ENCODE measurements around the gene LTO1.
A peak's percentile ranks its signal among the peaks of the same experiment; 100 is the strongest.

LTO1 gene

DNA sequence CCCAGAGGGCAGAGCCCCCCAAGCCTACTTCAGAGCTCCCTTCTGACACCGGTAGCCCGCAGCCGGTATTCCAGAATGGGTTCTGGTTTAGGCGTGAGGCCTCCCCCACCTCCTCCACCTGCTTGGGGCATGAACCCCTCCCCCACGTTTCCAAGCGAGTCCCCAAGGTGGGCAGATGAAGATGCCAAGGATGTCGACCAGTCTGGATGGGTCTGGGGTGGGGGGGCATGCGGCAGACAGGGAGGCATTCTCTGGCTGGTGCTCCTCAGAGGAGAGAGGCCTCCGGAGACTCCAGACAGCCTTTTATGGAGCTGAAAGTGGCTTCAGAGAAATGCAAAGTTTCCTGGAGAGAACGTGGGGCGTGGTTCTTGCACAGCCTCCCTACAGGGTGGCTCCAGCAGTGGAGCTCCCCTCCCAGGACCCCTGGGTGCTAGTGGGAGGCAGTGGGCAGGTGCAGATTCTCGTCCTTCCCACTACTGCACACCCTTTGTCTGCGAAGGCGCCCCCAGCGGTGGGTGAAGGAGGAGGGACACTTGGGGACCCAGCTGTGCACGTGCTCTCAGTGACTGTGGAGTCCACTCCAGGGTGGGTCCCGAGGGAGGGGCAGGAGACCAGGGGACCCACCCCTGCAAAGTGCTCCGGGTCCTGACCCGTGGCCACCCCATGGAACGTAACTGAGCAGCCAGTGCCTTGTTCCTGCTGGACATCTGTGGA lies 30.0 kb downstream of the LTO1 start:
- DNase-seq (ENCODE audit: low read depth): no peak

DNA sequence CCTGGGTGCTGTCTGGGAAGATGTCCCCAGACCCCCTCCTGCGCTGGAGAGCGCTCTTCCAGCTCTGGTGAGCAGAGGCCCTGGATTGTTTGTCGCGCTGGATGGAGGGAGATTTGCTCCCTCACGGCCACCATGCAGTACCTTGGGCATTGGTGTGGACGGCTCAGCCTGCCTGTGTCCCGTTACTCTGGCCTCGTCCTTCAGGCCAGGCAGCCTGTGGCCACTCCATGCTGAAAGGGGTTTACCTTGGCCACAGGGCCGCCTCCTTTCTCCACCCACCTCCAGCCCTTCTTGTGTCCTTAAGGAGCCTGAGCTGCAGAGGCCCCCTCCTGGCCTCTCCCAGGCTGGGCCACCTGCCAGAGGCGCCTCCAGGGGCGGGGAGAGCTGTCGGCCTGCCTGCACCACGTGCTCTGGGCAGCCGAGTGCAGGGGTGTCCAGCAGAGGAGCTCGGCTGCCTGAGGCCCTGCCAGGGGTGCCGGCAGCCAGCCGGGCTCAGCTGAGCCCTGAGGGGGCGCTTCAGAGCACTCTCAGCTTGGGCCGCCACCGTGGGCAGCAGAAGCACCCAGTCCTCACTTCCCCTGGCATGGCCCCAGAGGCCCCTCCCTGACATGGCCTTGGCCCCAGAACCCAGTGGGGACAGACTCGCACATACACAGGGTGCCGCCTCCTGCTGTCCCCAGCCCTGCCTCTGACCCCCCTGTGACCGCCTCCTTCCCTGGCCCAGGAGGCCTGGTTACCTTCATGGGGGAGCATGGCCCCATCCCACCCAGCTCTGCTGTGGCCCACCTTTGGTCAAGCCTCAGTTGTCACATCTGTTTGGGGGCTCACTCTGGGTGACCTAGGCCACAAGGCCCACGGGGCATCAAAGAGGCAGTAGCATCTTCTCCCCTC lies 30.8 kb downstream of the LTO1 start:
- DNase-seq (ENCODE audit: low read depth): no peak

DNA sequence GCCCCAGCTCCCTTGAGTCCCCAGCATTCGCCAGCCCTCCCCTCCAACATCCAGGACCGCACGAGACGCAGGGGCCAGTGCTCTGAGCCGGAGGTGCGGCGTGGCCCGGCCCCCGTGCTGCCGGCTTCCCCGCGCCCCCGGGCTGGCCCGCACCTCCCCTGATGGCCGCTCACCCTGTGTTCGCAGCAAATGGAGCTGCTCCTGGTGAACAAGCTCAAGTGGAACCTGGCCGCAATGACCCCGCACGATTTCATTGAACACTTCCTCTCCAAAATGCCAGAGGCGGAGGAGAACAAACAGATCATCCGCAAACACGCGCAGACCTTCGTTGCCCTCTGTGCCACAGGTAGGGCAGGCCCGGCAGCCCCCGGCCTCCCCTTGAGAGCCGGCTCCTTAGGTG lies 31.5 kb downstream of the LTO1 start:
- DNase-seq (ENCODE audit: low read depth): no peak

DNA sequence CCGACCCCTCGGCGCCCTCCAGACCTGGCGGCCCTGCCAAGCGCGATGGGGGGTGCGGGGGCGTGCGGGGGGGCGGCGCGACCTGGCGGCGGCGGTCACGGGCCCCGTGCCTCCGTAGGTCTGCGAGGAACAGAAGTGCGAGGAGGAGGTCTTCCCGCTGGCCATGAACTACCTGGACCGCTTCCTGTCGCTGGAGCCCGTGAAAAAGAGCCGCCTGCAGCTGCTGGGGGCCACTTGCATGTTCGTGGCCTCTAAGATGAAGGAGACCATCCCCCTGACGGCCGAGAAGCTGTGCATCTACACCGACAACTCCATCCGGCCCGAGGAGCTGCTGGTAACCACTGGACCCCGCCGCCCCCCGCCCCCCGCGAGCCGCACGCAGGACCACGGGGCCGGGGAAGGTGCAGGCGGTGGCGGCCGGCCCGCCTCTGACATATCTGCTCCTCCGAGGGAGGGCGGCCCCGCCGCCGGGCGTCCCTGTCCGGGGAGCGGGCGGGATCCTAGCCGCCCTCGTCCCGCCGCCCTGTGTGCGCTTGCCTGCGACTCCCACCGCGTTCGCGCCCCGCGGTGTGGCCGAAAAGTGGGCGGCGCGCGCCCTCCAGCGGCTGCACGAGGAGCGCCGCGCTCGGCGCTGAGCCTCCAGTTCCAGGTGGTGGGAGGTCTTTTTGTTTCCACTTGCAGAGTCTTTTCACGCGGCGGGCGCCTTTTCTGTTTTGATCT lies 32.1 kb downstream of the LTO1 start:
- peak; percentile 60 for DNase-seq (ENCODE audit: low read depth)

DNA sequence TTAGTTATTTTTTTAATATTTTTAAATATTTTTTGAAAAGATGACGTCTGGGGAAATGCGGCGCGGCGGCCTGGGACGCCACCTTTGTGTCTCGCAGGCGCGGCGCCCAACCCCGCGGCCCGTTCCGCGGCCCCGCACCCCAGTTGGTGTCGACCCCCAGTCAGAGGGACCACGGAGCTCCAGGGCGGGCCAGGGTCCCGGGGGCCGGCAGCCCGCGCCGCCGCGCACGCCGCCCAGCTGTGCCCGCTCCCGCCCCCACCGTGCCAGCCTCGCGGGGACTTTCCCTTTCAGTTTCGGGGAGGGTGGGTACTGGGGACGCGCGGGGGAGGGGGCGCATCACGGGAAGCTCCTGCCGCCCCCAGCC lies 32.6 kb downstream of the LTO1 start:
- no peak for DNase-seq (ENCODE audit: low read depth)

DNA sequence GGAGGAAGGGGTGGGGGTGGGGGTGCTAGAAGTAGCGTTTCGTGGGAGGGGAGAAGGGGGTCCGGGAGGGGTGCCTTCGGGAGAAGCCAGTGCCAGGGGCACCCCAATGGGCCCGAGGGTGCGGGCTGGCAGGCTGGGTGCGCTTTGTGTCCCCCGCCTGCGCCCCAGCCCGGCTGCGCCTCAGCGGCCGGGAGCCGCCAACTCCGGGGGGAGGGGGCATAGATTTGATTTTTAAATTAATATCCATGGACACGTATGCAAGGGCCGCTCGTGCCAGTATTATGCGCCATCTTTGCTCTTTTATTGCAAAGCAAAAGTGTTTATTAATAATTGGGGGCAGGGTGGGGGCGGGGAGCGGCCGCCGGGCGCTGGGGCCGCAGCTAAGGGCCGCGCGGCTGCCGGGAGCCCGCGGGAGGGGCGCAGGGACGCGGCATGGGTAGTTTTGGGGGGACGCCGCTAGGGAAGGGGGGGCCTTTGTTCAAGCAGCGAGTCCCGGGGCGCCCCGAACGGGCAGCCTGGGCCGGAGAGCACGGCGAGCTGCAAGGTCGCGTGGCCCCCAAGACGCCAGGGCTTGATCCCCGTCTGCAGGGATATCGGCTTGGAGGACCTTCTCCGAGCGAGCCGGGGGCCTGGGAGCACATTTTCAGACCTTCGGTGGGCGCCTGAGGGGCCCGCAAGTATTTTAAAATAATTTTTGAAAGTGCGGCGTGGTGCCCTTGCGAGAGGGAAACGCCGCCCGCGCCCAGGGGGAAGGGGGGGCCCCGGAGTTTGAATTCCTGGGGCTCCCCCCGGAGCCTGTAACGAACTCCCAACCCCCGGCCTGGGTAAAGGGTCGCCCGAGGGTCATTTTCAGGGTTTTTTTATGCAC lies 33.2 kb downstream of the LTO1 start:
- DNase-seq (ENCODE audit: low read depth): no peak

DNA sequence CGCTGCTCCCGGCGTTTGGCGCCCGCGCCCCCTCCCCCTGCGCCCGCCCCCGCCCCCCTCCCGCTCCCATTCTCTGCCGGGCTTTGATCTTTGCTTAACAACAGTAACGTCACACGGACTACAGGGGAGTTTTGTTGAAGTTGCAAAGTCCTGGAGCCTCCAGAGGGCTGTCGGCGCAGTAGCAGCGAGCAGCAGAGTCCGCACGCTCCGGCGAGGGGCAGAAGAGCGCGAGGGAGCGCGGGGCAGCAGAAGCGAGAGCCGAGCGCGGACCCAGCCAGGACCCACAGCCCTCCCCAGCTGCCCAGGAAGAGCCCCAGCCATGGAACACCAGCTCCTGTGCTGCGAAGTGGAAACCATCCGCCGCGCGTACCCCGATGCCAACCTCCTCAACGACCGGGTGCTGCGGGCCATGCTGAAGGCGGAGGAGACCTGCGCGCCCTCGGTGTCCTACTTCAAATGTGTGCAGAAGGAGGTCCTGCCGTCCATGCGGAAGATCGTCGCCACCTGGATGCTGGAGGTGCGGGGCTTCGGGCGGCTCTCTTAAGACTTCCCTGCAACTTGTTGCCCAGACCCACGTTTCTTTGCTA lies 34.1 kb downstream of the LTO1 start, which contains the start of gene CCND1:
CCND1 (plus strand) TSS at position 162 of the 587 bp plus-strand sequence; CDS start at position 320, 158 bp downstream.
- DNase-seq (ENCODE audit: low read depth): no peak

DNA sequence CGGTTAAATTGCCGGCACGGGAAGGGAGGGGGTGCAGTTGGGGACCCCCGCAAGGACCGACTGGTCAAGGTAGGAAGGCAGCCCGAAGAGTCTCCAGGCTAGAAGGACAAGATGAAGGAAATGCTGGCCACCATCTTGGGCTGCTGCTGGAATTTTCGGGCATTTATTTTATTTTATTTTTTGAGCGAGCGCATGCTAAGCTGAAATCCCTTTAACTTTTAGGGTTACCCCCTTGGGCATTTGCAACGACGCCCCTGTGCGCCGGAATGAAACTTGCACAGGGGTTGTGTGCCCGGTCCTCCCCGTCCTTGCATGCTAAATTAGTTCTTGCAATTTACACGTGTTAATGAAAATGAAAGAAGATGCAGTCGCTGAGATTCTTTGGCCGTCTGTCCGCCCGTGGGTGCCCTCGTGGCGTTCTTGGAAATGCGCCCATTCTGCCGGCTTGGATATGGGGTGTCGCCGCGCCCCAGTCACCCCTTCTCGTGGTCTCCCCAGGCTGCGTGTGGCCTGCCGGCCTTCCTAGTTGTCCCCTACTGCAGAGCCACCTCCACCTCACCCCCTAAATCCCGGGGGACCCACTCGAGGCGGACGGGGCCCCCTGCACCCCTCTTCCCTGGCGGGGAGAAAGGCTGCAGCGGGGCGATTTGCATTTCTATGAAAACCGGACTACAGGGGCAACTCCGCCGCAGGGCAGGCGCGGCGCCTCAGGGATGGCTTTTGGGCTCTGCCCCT lies 34.7 kb downstream of the LTO1 start:
- DNase-seq (ENCODE audit: low read depth): no peak

DNA sequence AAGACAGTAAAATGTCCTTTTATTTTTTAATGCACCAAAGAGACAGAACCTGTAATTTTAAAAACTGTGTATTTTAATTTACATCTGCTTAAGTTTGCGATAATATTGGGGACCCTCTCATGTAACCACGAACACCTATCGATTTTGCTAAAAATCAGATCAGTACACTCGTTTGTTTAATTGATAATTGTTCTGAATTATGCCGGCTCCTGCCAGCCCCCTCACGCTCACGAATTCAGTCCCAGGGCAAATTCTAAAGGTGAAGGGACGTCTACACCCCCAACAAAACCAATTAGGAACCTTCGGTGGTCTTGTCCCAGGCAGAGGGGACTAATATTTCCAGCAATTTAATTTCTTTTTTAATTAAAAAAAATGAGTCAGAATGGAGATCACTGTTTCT lies 35.3 kb downstream of the LTO1 start:
- no peak for DNase-seq (ENCODE audit: low read depth)

DNA sequence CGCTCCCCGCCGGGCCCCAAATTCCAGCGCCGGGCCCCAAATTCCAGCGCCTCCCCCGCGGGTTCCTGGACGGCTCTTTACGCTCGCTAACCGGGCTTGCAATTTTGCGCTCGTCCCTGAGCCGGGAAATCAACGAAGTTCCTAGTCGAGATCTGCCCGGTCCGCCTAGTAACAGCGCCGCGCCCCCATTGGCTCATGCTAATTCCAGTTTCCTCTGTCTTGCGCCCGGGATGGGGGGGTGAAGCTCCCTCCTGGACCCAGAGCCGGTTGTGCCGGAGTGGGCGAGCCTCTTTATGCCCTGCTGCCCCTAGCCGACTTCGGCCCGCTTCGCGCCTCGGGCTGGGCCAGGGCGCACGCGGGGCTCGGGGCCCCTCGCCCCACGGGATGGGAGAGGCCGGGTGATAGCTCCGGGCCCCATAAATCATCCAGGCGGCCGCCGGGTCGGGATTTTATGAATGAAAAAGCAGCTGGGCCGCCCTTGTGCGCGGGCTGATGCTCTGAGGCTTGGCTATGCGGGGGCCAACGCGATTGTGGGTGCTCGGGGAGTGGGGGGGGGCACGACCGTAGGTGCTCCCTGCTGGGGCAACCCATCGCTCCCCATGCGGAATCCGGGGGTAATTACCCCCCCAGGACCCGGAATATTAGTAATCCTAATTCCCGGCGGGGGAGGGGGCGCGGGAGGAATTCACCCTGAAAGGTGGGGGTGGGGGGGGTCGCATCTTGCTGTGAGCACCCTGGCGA lies 36.0 kb downstream of the LTO1 start:
- no peak for DNase-seq (ENCODE audit: low read depth)

DNA sequence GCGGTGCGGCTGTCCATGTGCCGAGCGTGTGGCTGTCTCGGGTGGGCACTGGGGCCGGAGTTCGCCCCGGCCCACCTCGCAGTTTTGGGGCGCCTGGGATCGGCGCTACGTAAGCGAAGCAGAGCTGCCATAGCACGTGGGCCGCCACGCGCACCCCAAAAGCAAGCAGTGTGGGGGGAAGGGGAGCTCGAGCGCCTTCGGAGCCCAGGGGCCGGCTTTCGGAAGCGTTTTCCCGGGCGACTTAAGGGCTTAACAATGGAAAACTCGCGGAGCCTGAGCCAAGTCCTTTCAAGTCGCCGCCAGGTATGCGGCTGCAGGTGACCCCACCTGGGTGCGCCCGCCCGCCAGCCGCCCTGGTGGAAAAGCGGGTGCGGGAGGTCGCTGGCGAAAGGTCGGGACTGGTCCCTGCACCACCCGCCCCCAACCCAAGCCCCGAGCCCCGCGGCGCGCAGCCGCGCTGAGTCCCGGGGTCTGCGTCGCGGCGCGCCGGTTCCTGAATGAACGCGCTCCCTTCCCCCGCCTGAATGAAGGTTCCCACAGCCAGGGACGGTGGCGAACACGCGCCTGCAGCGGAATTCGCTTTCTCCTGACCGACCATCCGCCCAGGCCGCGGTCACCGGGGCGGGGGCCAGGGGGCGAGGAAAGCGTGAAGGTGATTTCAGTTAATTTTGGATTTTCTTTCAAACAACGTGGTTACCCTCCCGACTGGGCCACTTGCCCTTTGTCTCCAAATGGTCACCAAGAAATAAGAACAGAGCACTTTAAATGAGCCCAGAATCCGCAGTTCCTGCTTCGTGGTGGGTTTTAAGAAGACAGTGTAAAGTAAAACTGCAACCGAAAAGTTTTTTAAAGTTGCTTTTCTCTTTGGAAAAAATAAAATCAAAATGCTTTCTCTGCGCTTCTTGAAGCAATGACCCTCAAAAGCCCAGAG lies 36.9 kb downstream of the LTO1 start:
- DNase-seq (ENCODE audit: low read depth): no peak

DNA sequence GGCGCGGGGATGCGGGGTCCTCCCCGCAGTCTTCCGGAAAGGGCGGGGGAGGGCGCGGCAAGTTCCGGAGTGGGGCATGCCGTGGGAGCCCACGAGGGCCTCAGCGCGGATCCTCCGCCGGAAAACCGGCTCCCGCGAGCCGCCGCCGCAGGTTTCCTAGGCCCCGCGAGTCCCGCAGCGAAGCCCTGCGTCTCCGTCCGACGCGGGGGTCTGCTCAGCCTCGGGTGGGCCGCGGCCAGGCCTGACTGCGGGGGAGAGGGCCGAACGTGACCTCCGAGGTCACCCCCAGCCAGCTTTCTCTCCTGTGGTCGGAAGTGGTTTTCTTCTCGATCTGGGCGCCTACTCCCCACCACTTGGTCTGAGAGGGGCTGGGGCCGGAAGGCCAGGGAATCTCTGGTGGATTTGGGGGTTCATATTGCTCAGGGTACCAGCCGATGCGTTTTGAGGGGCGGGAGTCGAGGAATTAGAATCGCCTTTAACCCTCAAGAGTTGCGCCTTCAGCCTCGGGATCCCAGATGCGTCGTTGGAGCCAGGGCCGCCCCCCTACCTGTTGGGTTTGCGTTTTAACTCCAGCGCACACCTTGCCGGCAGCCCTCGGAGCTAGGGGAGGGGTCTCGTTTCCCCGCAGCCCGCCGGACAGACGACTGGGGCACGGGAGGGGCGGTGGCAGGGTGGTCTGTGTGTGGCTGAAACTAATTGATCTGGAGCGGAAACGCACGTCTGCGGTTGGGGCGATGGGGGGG lies 37.8 kb downstream of the LTO1 start:
- DNase-seq (ENCODE audit: low read depth): no peak

DNA sequence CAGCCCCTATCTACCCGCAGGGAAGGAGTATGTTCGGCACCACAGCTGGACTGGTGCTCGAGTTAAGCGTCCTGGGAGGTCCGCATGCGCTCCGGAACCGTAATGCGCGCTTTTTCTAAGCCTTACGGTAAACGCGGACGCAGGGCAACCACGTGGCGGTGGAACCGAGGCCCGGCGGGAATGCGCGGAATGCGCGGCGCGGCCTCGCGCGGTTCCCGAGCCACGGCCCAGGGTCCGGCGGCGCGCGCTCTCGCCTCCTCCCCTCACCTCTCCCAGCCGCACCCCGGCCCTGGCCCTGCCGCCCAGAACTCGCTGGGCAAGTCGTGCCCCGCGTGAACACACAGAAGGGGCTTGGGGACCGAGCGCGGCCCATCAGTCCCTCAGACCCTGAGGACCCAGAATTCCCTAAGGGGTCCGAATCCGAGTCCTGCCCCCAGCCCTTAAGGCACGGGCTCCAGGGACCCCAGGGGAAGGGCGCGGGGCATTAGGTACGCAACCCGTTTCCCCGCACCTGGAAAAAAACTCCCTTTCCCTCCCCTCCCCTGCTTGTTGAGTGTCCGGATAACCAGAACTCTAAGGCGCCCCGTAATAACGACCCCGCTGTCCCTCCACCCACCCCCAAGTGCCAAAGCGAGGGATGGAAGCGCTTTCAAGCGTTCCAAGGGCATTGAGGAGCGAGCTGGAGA lies 38.5 kb downstream of the LTO1 start:
- no peak for DNase-seq (ENCODE audit: low read depth)

DNA sequence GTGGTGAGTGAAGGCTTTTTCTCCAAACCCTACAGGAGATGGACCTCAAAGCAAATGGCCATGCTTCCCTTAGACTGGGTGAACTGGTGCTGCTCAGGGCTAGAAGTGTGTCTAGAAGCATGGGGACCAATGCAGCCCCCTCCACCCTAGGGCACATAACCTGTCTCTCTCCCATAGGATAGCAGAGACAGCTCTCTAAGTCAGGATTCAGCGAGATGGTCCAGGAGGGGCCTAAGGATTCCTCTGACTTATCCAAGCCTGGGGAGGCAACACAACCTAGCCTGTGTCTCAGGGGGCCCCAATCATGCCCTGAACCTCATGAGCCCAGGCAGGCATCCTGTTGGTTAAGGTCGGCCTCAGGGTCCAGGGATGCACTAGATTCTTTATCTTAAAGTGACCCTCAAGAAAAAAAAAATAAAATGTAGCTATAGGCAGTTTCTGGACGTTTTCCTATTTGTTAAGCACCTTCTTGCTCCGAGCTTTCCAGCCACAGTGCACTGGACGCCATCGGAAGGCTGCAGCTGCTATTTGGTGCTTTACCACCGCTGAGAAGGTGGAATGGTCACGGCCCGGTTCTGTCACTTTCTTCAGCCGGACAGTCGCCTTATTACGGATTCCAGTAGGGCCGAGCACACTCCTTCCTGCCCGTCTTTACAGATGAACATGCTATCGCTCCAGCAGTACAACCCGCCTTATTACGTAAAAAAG lies 39.2 kb downstream of the LTO1 start:
- DNase-seq (ENCODE audit: low read depth): no peak

DNA sequence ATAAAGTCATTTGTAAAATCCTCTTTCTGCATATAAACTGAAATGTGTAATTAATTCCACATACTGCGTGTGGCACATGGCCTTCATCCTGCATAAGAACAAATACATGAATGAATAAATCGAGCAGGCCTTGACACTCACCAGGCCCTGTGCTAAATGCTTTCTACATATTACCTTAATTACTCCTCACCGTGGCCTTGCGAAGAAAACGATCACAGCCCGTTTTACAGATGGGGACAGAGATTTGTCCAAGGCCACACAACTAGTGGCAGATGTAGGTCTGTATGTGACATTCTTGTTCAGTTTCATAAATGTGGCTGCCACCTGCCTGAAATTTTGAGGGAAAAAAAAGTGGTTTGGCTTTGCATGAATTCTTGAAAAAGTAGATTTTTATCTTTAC lies 40.0 kb downstream of the LTO1 start:
- no peak for DNase-seq (ENCODE audit: low read depth)

DNA sequence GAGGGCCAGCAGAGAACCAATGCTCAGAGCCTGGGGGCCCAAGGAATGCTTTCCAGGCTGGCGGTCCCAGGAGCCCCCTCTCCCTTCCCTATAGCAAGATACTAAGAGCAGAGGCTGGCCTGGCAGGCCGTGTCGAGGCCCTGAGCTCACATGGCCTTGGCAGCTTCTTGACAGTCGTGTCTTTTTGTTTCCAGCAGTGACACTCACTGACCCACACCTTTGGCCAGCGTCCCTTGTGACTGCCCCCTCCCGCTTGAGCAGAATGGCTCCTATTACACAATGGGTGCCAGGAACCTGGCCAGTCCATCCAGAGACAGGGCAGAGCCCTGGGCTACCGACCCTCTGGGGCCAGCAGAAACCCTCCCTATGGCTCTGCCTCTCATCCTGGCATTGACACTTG lies 40.6 kb downstream of the LTO1 start:
- no peak for DNase-seq (ENCODE audit: low read depth)

DNA sequence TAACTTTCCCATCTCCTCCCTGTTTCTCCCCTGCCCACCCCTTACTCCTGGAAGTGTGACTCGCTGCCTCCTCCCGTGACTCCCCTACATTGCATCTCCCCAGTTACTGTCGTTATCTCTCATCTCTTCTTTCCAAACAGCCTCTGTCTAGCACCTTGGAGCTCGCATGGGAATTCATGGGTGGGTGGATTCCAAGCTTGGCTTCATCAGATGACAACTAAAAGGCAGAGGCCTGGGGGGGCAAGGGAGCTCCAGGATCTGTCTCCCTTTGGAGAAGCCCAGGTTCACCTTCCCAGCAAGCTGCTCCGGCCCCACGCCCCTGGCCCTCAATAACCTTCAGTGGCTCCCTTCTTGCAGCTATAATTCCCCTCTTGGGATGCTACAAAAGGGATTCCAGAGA lies 41.1 kb downstream of the LTO1 start:
- DNase-seq (ENCODE audit: low read depth): no peak
